HepG2 (cell line): ENCODE data around the gene RAPH1.

Experiments
- EZH2 ChIP-seq: conservative IDR thresholded peaks from 2 replicates; pipeline ENCODE4 v1.6.1; 2012; ENCODE audit warnings: mild to moderate bottlenecking, low read depth, low read length, moderate library complexity
- MAFG ChIP-seq: sonication (generic); formaldehyde crosslinking; IDR thresholded peaks from 2 replicates; pipeline ENCODE4 v1.5.1; 2020; ENCODE audit warnings: mild to moderate bottlenecking, missing genetic modification reagents
- MEIS1 ChIP-seq: sonication (generic); formaldehyde crosslinking; IDR thresholded peaks from 2 replicates; pipeline ENCODE4 v1.9.0; 2021; ENCODE audit warnings: mild to moderate bottlenecking, missing genetic modification reagents, moderate library complexity, borderline replicate concordance

DNA sequence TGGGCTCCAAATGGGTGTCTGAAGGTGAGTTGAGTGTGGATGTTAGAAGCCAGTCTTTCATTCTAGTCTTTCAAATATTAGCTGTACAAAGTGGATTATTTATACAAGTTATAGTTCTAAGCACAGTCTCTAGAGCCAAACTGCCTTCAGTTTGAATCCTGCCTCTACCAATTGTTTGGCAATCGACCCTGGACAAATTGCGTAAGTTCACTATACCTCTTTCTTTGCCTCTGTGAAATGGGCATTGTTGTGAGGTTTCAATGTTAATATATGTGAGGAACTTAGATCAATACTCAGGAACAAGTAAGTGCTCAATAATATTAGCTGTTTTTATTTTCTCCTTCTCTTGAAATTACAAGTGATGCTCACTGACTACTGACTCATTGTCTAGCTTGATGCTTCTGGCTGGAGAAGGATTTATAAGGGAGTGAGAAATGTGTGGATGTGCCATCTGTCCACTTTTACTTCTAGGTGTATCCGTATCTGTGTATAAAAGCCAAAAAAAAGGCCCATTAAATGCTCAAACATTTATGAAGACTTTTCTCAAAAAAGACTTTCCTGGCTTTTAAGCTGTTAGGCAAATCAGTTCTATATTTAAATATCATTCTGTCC is 48.1 kb upstream of the RAPH1 start:
- TF ChIP-seq MAFG (no peak), MEIS1 (CRISPR knock-in tag) (no peak), EZH2 (no peak)
